HepG2 (cell line): ENCODE data around the gene CLCN2. TPM values are rescaled to one million over a fixed set of nuclear protein-coding genes. Genes with fewer than 3 reads are reported as not detected.

Experiments used
- AGO2 ChIP-seq: fragments of 200-400 bp; formaldehyde crosslinking; optimal IDR thresholded peaks from 2 replicates; pipeline ENCODE3; 2017; ENCODE audit warnings: mild to moderate bottlenecking, low read depth, low read length, moderate library complexity
- ASH2L ChIP-seq: fragments of 300-600, 200-600 bp; sonication (generic); IDR thresholded peaks from 2 replicates; pipeline ENCODE4 v1.7.0; 2017; ENCODE audit warnings: low read depth, mild to moderate bottlenecking, moderate library complexity, mixed read lengths, low read length; ENCODE audit not compliant: insufficient read length
- CERS6 ChIP-seq: sonication (generic); formaldehyde crosslinking; IDR thresholded peaks from 2 replicates; pipeline ENCODE4 v1.5.0; 2020; ENCODE audit warnings: missing genetic modification reagents
- ETS1 ChIP-seq: sonication (generic); formaldehyde crosslinking; IDR thresholded peaks from 2 replicates; pipeline ENCODE4 v1.4.0; 2020; ENCODE audit warnings: missing genetic modification reagents
- GMEB2 ChIP-seq: IDR thresholded peaks from 2 replicates; pipeline ENCODE4 v1.6.1; 2016; ENCODE audit warnings: missing biosample characterization, missing genetic modification reagents, low read depth
- HMG20B ChIP-seq: conservative IDR thresholded peaks from 2 replicates; pipeline ENCODE4 v1.6.1; 2016; ENCODE audit warnings: missing genetic modification reagents, missing compliant biosample characterization
- HNRNPLL ChIP-seq: fragments of 200-400 bp; formaldehyde crosslinking; IDR thresholded peaks from 2 replicates; pipeline ENCODE4 v1.6.1; 2017; ENCODE audit warnings: mild to moderate bottlenecking, low read depth, low read length; ENCODE audit not compliant: poor library complexity, severe bottlenecking
- IRX3 ChIP-seq: sonication (generic); formaldehyde crosslinking; IDR thresholded peaks from 2 replicates; pipeline ENCODE4 v1.8.1; 2023; ENCODE audit warnings: mild to moderate bottlenecking, low read depth, missing genetic modification reagents, borderline replicate concordance
- ISL2 ChIP-seq: sonication (generic); formaldehyde crosslinking; IDR thresholded peaks from 2 replicates; pipeline ENCODE4 v1.5.0; 2020; ENCODE audit warnings: missing genetic modification reagents
- MXD3 ChIP-seq: IDR thresholded peaks from 2 replicates; pipeline ENCODE4 v1.6.1; 2016; ENCODE audit warnings: mild to moderate bottlenecking, missing biosample characterization, missing genetic modification reagents
- PRPF4 ChIP-seq: fragments of 200-400 bp; formaldehyde crosslinking; IDR thresholded peaks from 2 replicates; pipeline ENCODE4 v1.6.1; 2016; ENCODE audit warnings: low read length, low read depth; ENCODE audit not compliant: poor library complexity, severe bottlenecking
- REL ChIP-seq: sonication (generic); formaldehyde crosslinking; conservative IDR thresholded peaks from 2 replicates; pipeline ENCODE4 v1.8.0; 2022; ENCODE audit warnings: mild to moderate bottlenecking, missing genetic modification reagents, moderate library complexity
- RFX5 ChIP-seq: IDR thresholded peaks from 2 replicates; pipeline ENCODE4 v1.6.1; 2011; ENCODE audit warnings: low read depth, low read length, improper control_type of control experiment
- SRY ChIP-seq: sonication (generic); formaldehyde crosslinking; IDR thresholded peaks from 2 replicates; pipeline ENCODE4 v1.8.0; 2022; ENCODE audit warnings: mild to moderate bottlenecking, missing genetic modification reagents
- TAF15 ChIP-seq: fragments of 200-400 bp; formaldehyde crosslinking; IDR thresholded peaks from one replicate; pipeline ENCODE4 v1.6.1; 2018; ENCODE audit warnings: mild to moderate bottlenecking, low read depth, low read length; ENCODE audit not compliant: poor library complexity, severe bottlenecking
- TBP ChIP-seq: sonication (generic); formaldehyde crosslinking; IDR thresholded peaks from 2 replicates; pipeline ENCODE4 v1.5.0; 2020; ENCODE audit warnings: missing genetic modification reagents
- USF2 ChIP-seq, 2 experiments: sonication (generic) in 1 of 2; formaldehyde crosslinking in 1 of 2; IDR thresholded peaks; 2 replicates each; pipeline versions ENCODE4 v1.5.1 to v1.6.1; 2011 to 2020; ENCODE audit warnings: borderline replicate concordance in 1 of 2, low read depth in 1 of 2, low read length in 1 of 2, mild to moderate bottlenecking in 1 of 2, missing genetic modification reagents in 1 of 2, moderate library complexity in 1 of 2
- ZNF329 ChIP-seq: sonication (generic); formaldehyde crosslinking; IDR thresholded peaks from 2 replicates; pipeline ENCODE4 v1.9.0; 2021; ENCODE audit warnings: low read depth, mild to moderate bottlenecking, missing genetic modification reagents
- ZNF510 ChIP-seq: sonication (generic); formaldehyde crosslinking; IDR thresholded peaks from 2 replicates; pipeline ENCODE4 v1.4.0; 2020; ENCODE audit warnings: low read depth, mild to moderate bottlenecking, missing genetic modification reagents
- ZNF597 ChIP-seq: sonication (generic); formaldehyde crosslinking; IDR thresholded peaks from 2 replicates; pipeline ENCODE4 v1.5.0; 2020; ENCODE audit warnings: missing genetic modification reagents
- polyA plus RNA-seq, 8 experiments: library from polyadenylated mRNA; depleted of rRNA in 3 of 8; stranded (reverse) in 7 of 8; unstranded in 1 of 8; fragments of >200 nt; fragmentation: Illumina TruSeq in 4 of 8; extraction: Trizol in 4 of 8; gene quantifications; 2 replicates each; pipeline versions ENCODE4 v1.2.1 to v1.2.3, GENCODE V29; 2011 to 2016; ENCODE audit warnings: low read depth in 4 of 8, missing spikeins in 1 of 8, mixed read lengths in 1 of 8; ENCODE audit not compliant: insufficient read depth in 1 of 8
- total RNA-seq, 5 experiments: library from RNA; depleted of rRNA; stranded (reverse); fragments of >200 nt; fragmentation: Illumina TruSeq; extraction: Trizol; gene quantifications; 2 replicates each; pipeline ENCODE4 v1.2.3, GENCODE V29; 2016; ENCODE audit warnings: low read depth in 1 of 5

CLCN2 gene
- total and polyA plus RNA-seq, 2 of the 13 experiments (the other 11 are each of a cell fraction or from before 2014, with no cell fraction given): 11.4 to 13.5 TPM

GRCh38 chr3:184361932-184362667 lies 695 bp upstream of the CLCN2 start (continued):
- TF ChIP-seq USF2 (IDR thresholded peaks at IDR 0.05; ENCODE audit: low read depth, low read length) (no peak), USF2 (CRISPR knock-in tag; IDR thresholded peaks at IDR 0.05; ENCODE audit: borderline replicate concordance) (no peak), ISL2 (CRISPR knock-in tag) (0 out of 2 replicates have a peak, but pooled peaks have one; percentile 15), HNRNPLL (no peak), IRX3 (CRISPR knock-in tag) (no peak), GMEB2 (no peak), CERS6 (CRISPR knock-in tag) (no peak), HMG20B (CRISPR knock-in tag) (no peak), TBP (CRISPR knock-in tag) (no peak), TAF15 (no peak), PRPF4 (no peak), MXD3 (0 out of 2 replicates have a peak, but pooled peaks have one; percentile 5), SRY (CRISPR knock-in tag) (0 out of 2 replicates have a peak, but pooled peaks have one; percentile 12), ZNF510 (CRISPR knock-in tag) (no peak), ZNF329 (CRISPR knock-in tag) (no peak), REL (CRISPR knock-in tag) (peak; percentile 89; the same call in 1 of the 2 replicates), RFX5 (no peak), ASH2L (no peak), AGO2 (peak; percentile 88), ZNF597 (CRISPR knock-in tag) (no peak), ETS1 (CRISPR knock-in tag) (peak; percentile 54; the same call in 1 of the 2 replicates)
